ENCODE data around the gene TBCD.
A peak's percentile ranks its signal among the peaks of the same experiment; 100 is the strongest.

TBCD gene

GRCh38 chr17:82872591-82873520 is 121.0 kb downstream of the TBCD start:
- TF ChIP-seq CTCF (IDR thresholded peaks at IDR 0.05; ENCODE audit: extremely low read depth, missing control alignments): no peak
- DNase-seq (ENCODE audit: low spot score): peak; percentile 78

GRCh38 chr17:82873521-82873920 is 121.7 kb downstream of the TBCD start:
- DNase-seq (ENCODE audit: low spot score): no peak
- no peak for TF ChIP-seq CTCF (IDR thresholded peaks at IDR 0.05; ENCODE audit: extremely low read depth, missing control alignments)

GRCh38 chr17:82874011-82874835 is 122.4 kb downstream of the TBCD start:
- DNase-seq (ENCODE audit: low spot score): no peak
- no peak for TF ChIP-seq CTCF (IDR thresholded peaks at IDR 0.05; ENCODE audit: extremely low read depth, missing control alignments)

- no peak for DNase-seq (ENCODE audit: low spot score)
- no peak for TF ChIP-seq CTCF (IDR thresholded peaks at IDR 0.05; ENCODE audit: extremely low read depth, missing control alignments)
Observed at GRCh38 chr17:82875407-82875856, 123.6 kb downstream of the TBCD start.

- DNase-seq (ENCODE audit: low spot score): no peak
- TF ChIP-seq CTCF (IDR thresholded peaks at IDR 0.05; ENCODE audit: extremely low read depth, missing control alignments): no peak
Observed at GRCh38 chr17:82876149-82876548, 124.3 kb downstream of the TBCD start.

GRCh38 chr17:82876602-82877379 is 124.9 kb downstream of the TBCD start:
- DNase-seq (ENCODE audit: low spot score): no peak
- TF ChIP-seq CTCF (IDR thresholded peaks at IDR 0.05; ENCODE audit: extremely low read depth, missing control alignments): no peak
